Cardiac fibroblast (primary cell): ENCODE results near the gene PSMB5.

ENCODE experiments used
- DNase-seq, 2 donors: peaks; one replicate each; pipeline versions ENCODE4 v3.0.0 to v3.0.0-alpha.2; 2010; ENCODE audit warnings: low read depth in 2 of 2
- H3K4me3 ChIP-seq, 2 donors: replicated peaks in 1 of 2; 1 replicate in 1 of 2; 2 replicates in 1 of 2; pipeline ENCODE4 v1.5.1; 2011; ENCODE audit warnings: low read depth in 2 of 2, low read length in 2 of 2, mild to moderate bottlenecking in 2 of 2, moderate library complexity in 1 of 2
- CTCF ChIP-seq: IDR thresholded peaks from one replicate; pipeline ENCODE4 v1.5.1; 2011; ENCODE audit warnings: low read depth, mild to moderate bottlenecking, low read length, inconsistent platforms

PSMB5 gene

GRCh38 chr14:23049011-23049410, 14.3 kb upstream of the PSMB5 start:
- no peak overlapping the region for H3K4me3 ChIP-seq

GRCh38 chr14:23047751-23048693, 13.3 kb upstream of the PSMB5 start:
- DNase-seq, result no peak
- no peak overlapping the region for H3K4me3 ChIP-seq
- TF ChIP-seq CTCF, result no peak

More at GRCh38 chr14:23049011-23049410, 14.3 kb upstream of the PSMB5 start:
- no peak for TF ChIP-seq CTCF
- DNase-seq, result no peak

GRCh38 chr14:23047034-23047634, 12.4 kb upstream of the PSMB5 start:
- H3K4me3 ChIP-seq, result no peak overlapping the region
- peak; percentile 44 to 71 for DNase-seq
- no peak for TF ChIP-seq CTCF

- TF ChIP-seq CTCF, result no peak
- no peak overlapping the region for H3K4me3 ChIP-seq
- DNase-seq, result no peak
Observed at GRCh38 chr14:23045419-23046357, 11.0 kb upstream of the PSMB5 start.

GRCh38 chr14:23044840-23045239, 10.1 kb upstream of the PSMB5 start:
- TF ChIP-seq CTCF, result no peak
- no peak for DNase-seq
- H3K4me3 ChIP-seq, result no peak overlapping the region

- no peak for DNase-seq
- no peak for TF ChIP-seq CTCF
- no peak overlapping the region for H3K4me3 ChIP-seq
Observed at GRCh38 chr14:23043754-23044153, 9.1 kb upstream of the PSMB5 start.
